Endothelial cell of umbilical vein (primary cell): ENCODE measurements around the gene BCL2. TPM values are rescaled to one million over a fixed set of nuclear protein-coding genes. Genes with fewer than 3 reads are reported as not detected.

Experiments
- BruUV-seq: library from RNA; stranded (reverse); fragments of 400-500 nt; replicated peaks from 2 replicates; lab custom pipeline; 2021; lab: Mats Ljungman, UMichigan
- CTCF ChIA-PET: fragments of 300-600, 350-600 bp; sonication (Branson Sonifier 250); formaldehyde crosslinking; loops from one replicate; lab custom pipeline; 2021; ENCODE audit warnings: antibody characterized with exemption, inconsistent platforms; lab: Charles Lee
- POLR2A ChIA-PET: fragments of 300-600, 350-600 bp; sonication (Branson Sonifier 250); formaldehyde crosslinking; loops from one replicate; lab custom pipeline; 2021; ENCODE audit warnings: antibody characterized with exemption, inconsistent platforms; lab: Charles Lee
- DNase-seq: peaks from one replicate; pipeline ENCODE4 v3.0.0-alpha.2; 2011; ENCODE audit warnings: low read depth, low spot score
- FAIRE-seq: peaks from 2 replicates; lab custom pipeline; 2011; peaks lifted over from hg19 to GRCh38; lab: Jason Lieb, UNC
- H2AFZ ChIP-seq: 2 replicates; pipeline ENCODE4 v1.6.0; 2012; ENCODE audit warnings: low read depth, low read length, control low read depth, inconsistent platforms
- H3K27ac ChIP-seq: 2 replicates; pipeline ENCODE4 v1.5.1; 2011; ENCODE audit warnings: low read depth, mild to moderate bottlenecking, control low read depth, low read length, moderate library complexity; ENCODE audit not compliant: insufficient read depth
- H3K27me3 ChIP-seq, 2 experiments: 2 replicates each; pipeline versions ENCODE4 v1.6.0 to v1.6.1; 2011; ENCODE audit warnings: low read length in 2 of 2, mixed read lengths in 1 of 2; ENCODE audit not compliant: control insufficient read depth in 2 of 2, insufficient read depth in 2 of 2
- H3K36me3 ChIP-seq, 2 experiments: 2 replicates in 1 of 2; 3 replicates in 1 of 2; pipeline ENCODE4 v1.5.1; 2011; ENCODE audit warnings: low read length in 2 of 2, mild to moderate bottlenecking in 1 of 2, moderate library complexity in 1 of 2; ENCODE audit not compliant: control insufficient read depth in 2 of 2, insufficient read depth in 2 of 2; ENCODE audit errors: extremely low read depth in 1 of 2
- H3K4me1 ChIP-seq: 3 replicates; pipeline ENCODE4 v1.5.1; 2011; ENCODE audit warnings: mild to moderate bottlenecking, low read length; ENCODE audit not compliant: control insufficient read depth, insufficient read depth; ENCODE audit errors: extremely low read depth
- H3K4me2 ChIP-seq: 2 replicates; pipeline ENCODE4 v1.6.1; 2011; ENCODE audit warnings: low read length, control low read depth, mixed read lengths; ENCODE audit not compliant: insufficient read depth
- H3K4me3 ChIP-seq, 3 experiments: fragments of 200-600 bp in 1 of 3; sonication (generic), shearing (Covaris generic) in 1 of 3; replicated peaks in 1 of 3; 2 replicates each; pipeline ENCODE4 v1.5.1; 2011 to 2016; ENCODE audit warnings: control low read depth in 3 of 3, low read length in 3 of 3, mild to moderate bottlenecking in 2 of 3, inconsistent platforms in 1 of 3, low read depth in 1 of 3, moderate library complexity in 1 of 3; ENCODE audit not compliant: insufficient read depth in 1 of 3
- H3K79me2 ChIP-seq: 2 replicates; pipeline ENCODE4 v1.6.0; 2012; ENCODE audit warnings: low read length, inconsistent platforms; ENCODE audit not compliant: control insufficient read depth, insufficient read depth
- H3K9ac ChIP-seq: replicated peaks from 2 replicates; pipeline ENCODE3; 2011; ENCODE audit warnings: low read length, control low read depth; ENCODE audit not compliant: insufficient read depth; ENCODE audit errors: extremely low read depth
- H3K9me1 ChIP-seq: replicated peaks from 3 replicates; pipeline ENCODE4 v1.6.0; 2011; ENCODE audit warnings: mild to moderate bottlenecking, low read length; ENCODE audit not compliant: control insufficient read depth, insufficient read depth; ENCODE audit errors: extremely low read depth
- H3K9me3 ChIP-seq: replicated peaks from 2 replicates; pipeline ENCODE4 v1.5.1; 2012; ENCODE audit warnings: low read length, inconsistent platforms; ENCODE audit not compliant: control insufficient read depth, insufficient read depth
- H4K20me1 ChIP-seq: replicated peaks from 2 replicates; pipeline ENCODE3; 2011; ENCODE audit warnings: mild to moderate bottlenecking, low read length; ENCODE audit not compliant: control insufficient read depth, insufficient read depth; ENCODE audit errors: extremely low read depth
- EZH2 ChIP-seq: IDR thresholded peaks from 2 replicates; pipeline ENCODE4 v1.6.1; 2012; ENCODE audit warnings: borderline replicate concordance, low read depth, mild to moderate bottlenecking, moderate library complexity, low read length, inconsistent platforms; ENCODE audit not compliant: severe bottlenecking
- FOS ChIP-seq: IDR thresholded peaks from 2 replicates; pipeline ENCODE4 v1.6.1; 2011; ENCODE audit warnings: mild to moderate bottlenecking, low read length, moderate library complexity, borderline replicate concordance; ENCODE audit not compliant: insufficient read depth
- GATA2 ChIP-seq: IDR thresholded peaks from 2 replicates; pipeline ENCODE4 v1.7.0; 2011; ENCODE audit warnings: low read depth, mild to moderate bottlenecking, moderate library complexity, mixed read lengths, low read length; ENCODE audit not compliant: insufficient read length, insufficient read depth
- JUN ChIP-seq: IDR thresholded peaks from 2 replicates; pipeline ENCODE4 v1.6.1; 2011; ENCODE audit warnings: borderline replicate concordance, low read depth; ENCODE audit not compliant: insufficient read length, insufficient read depth
- MAX ChIP-seq: IDR thresholded peaks from 2 replicates; pipeline ENCODE4 v1.6.1; 2011; ENCODE audit not compliant: insufficient read depth, insufficient read length
- MYC ChIP-seq: IDR thresholded peaks from one replicate; pipeline ENCODE4 v1.6.1; 2011; ENCODE audit warnings: mild to moderate bottlenecking, low read depth, low read length
- POLR2A ChIP-seq: IDR thresholded peaks from 2 replicates; pipeline ENCODE4 v1.6.1; 2012; ENCODE audit warnings: low read depth, mild to moderate bottlenecking, control low read depth, low read length
- dilution Hi-C: fragments of 300-500 bp; cut with MboI; formaldehyde crosslinking; loops from one replicate; pipeline ENCODE4 v1.15.0; 2019; ENCODE audit warnings: low sequenced_read_pairs; ENCODE audit not compliant: extremely low pct_ligation_motif_present
- intact Hi-C: fragments of 100-400 bp; cut with micrococcal nuclease; formaldehyde crosslinking; loops from one replicate; pipeline ENCODE4 v1.10.0; 2022
- polyA plus RNA-seq, 4 experiments: library from polyadenylated mRNA; depleted of rRNA in 3 of 4; stranded (reverse) in 3 of 4; unstranded in 1 of 4; fragments of >200 nt; gene quantifications; 2 replicates each; pipeline versions ENCODE4 v1.2.1 to v1.2.3, GENCODE V29; 2011 to 2012; ENCODE audit warnings: missing spikeins in 1 of 4
- total RNA-seq: library from RNA; stranded (reverse); gene quantifications from 2 replicates; pipeline ENCODE4 v1.2.3, GENCODE V29; 2021
- TF ChIP-seq, protein P1 (sequence below), 2 donors: IDR thresholded peaks; 1 replicate in 1 of 2; 2 replicates in 1 of 2; pipeline ENCODE4 v1.5.1; 2011; ENCODE audit warnings: low read length in 2 of 2, mild to moderate bottlenecking in 2 of 2, moderate library complexity in 2 of 2, control low read depth in 1 of 2, inconsistent platforms in 1 of 2, low read depth in 1 of 2; ENCODE audit not compliant: insufficient read depth in 1 of 2; ENCODE audit errors: extremely low read depth in 1 of 2

The BCL2 gene
- total and polyA plus RNA-seq, 2 donors (not counting 3 experiments of a cell fraction or from before 2014, with no cell fraction given), result 0.35 to 5.0 TPM

GRCh38 chr18:63329431-63330145, 10.0 kb upstream of the BCL2 start:
- ChIA-PET POLR2A (no interaction called here), CTCF (no interaction called here)
- Histone ChIP-seq H3K9me3 (no peaks in the 10 kb centered on the region), H3K36me3 (peaks cover 5 to 9% of the 10 kb centered on the region in 2 experiments), H3K4me3 (no peak overlapping the region), H3K27ac (no peak overlapping the region), H3K27me3 (no peaks in the 10 kb centered on the region), H3K4me2 (no peak overlapping the region), H3K4me1 (no peaks in the 10 kb centered on the region), H2AFZ (no peak overlapping the region), H3K9ac (no peak overlapping the region), H3K79me2 (no peaks in the 10 kb centered on the region), H4K20me1 (no peaks in the 10 kb centered on the region), H3K9me1 (no peaks in the 10 kb centered on the region)
- dilution Hi-C loops, result no loop called here
- FAIRE-seq (no peak), DNase-seq (no peak)
- intact Hi-C loops, result no loop called here
- BruUV-seq, result no TSS peak
- TF ChIP-seq, protein P1, sequence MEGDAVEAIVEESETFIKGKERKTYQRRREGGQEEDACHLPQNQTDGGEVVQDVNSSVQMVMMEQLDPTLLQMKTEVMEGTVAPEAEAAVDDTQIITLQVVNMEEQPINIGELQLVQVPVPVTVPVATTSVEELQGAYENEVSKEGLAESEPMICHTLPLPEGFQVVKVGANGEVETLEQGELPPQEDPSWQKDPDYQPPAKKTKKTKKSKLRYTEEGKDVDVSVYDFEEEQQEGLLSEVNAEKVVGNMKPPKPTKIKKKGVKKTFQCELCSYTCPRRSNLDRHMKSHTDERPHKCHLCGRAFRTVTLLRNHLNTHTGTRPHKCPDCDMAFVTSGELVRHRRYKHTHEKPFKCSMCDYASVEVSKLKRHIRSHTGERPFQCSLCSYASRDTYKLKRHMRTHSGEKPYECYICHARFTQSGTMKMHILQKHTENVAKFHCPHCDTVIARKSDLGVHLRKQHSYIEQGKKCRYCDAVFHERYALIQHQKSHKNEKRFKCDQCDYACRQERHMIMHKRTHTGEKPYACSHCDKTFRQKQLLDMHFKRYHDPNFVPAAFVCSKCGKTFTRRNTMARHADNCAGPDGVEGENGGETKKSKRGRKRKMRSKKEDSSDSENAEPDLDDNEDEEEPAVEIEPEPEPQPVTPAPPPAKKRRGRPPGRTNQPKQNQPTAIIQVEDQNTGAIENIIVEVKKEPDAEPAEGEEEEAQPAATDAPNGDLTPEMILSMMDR (IDR thresholded peaks at IDR 0.05; ENCODE audit: extremely low read depth in 1 of 2, insufficient read depth in 1 of 2, low read depth in 1 of 2, low read length in 2 of 2), result no peak
- TF ChIP-seq GATA2 (no peak), FOS (no peak), POLR2A (no peak), JUN (no peak), MYC (no peak), MAX (no peak), EZH2 (no peak)
